CD14-positive monocyte (primary cell): Measurements from ENCODE around the gene TNFRSF13B. TPM values are rescaled to one million over a fixed set of nuclear protein-coding genes. Genes with fewer than 3 reads are reported as not detected.

Source experiments
- DNase-seq, 3 donors: peaks; one replicate each; pipeline ENCODE4 v3.0.0-alpha.2; 2011 to 2022
- H2AFZ ChIP-seq: 2 replicates; pipeline ENCODE4 v1.6.0; 2012; ENCODE audit warnings: mild to moderate bottlenecking, low read depth, low read length, inconsistent platforms; ENCODE audit not compliant: insufficient read depth, poor library complexity, severe bottlenecking
- H3K27ac ChIP-seq, 2 donors: 1 replicate in 1 of 2; 2 replicates in 1 of 2; pipeline ENCODE4 v1.5.1; 2012 to 2013; ENCODE audit warnings: low read length in 2 of 2, control low read depth in 1 of 2, inconsistent platforms in 1 of 2, low read depth in 1 of 2, mild to moderate bottlenecking in 1 of 2
- H3K27me3 ChIP-seq, 2 donors: one replicate each; pipeline versions ENCODE4 v1.6.0 to v1.6.1; 2011 to 2013; ENCODE audit warnings: low read length in 2 of 2; ENCODE audit not compliant: control insufficient read depth in 2 of 2, insufficient read depth in 2 of 2
- H3K36me3 ChIP-seq, 2 donors: replicated peaks in 1 of 2; 1 replicate in 1 of 2; 2 replicates in 1 of 2; pipeline versions ENCODE4 v1.5.1 to v1.6.1; 2012 to 2013; ENCODE audit warnings: low read length in 2 of 2, control low read depth in 1 of 2, inconsistent platforms in 1 of 2, mild to moderate bottlenecking in 1 of 2; ENCODE audit not compliant: insufficient read depth in 2 of 2, control insufficient read depth in 1 of 2
- H3K4me1 ChIP-seq, 2 donors: 1 replicate in 1 of 2; 2 replicates in 1 of 2; pipeline versions ENCODE4 v1.5.1 to v1.6.1; 2012 to 2013; ENCODE audit warnings: low read length in 2 of 2, control low read depth in 1 of 2, inconsistent platforms in 1 of 2, mild to moderate bottlenecking in 1 of 2, moderate library complexity in 1 of 2; ENCODE audit not compliant: insufficient read depth in 2 of 2, control insufficient read depth in 1 of 2
- H3K4me2 ChIP-seq: replicated peaks from 2 replicates; pipeline ENCODE3; 2012; ENCODE audit warnings: low read length, moderate library complexity, mild to moderate bottlenecking; ENCODE audit not compliant: poor library complexity, severe bottlenecking; ENCODE audit errors: extremely low read depth
- H3K4me3 ChIP-seq, 3 experiments: fragments of 200-600 bp in 1 of 3; sonication (generic) in 1 of 3; replicated peaks in 1 of 3; 1 replicate in 2 of 3; 2 replicates in 1 of 3; pipeline ENCODE4 v1.5.1; 2011 to 2013; ENCODE audit warnings: low read length in 3 of 3, mild to moderate bottlenecking in 3 of 3, control low read depth in 2 of 3, low read depth in 2 of 3, inconsistent platforms in 1 of 3, moderate library complexity in 1 of 3
- H3K79me2 ChIP-seq: 2 replicates; pipeline ENCODE4 v1.6.0; 2012; ENCODE audit warnings: mild to moderate bottlenecking, control low read depth, inconsistent platforms, low read length, moderate library complexity; ENCODE audit not compliant: insufficient read depth
- H3K9ac ChIP-seq: 2 replicates; pipeline ENCODE4 v1.6.0; 2017; ENCODE audit warnings: low read length, mild to moderate bottlenecking; ENCODE audit not compliant: insufficient read depth, poor library complexity, severe bottlenecking
- H3K9me3 ChIP-seq, 2 donors: replicated peaks in 1 of 2; 1 replicate in 1 of 2; 2 replicates in 1 of 2; pipeline versions ENCODE4 v1.5.1 to v1.6.1; 2012 to 2013; ENCODE audit warnings: low read length in 2 of 2, control low read depth in 1 of 2; ENCODE audit not compliant: control insufficient read depth in 1 of 2, insufficient read depth in 1 of 2
- H4K20me1 ChIP-seq: 2 replicates; pipeline ENCODE4 v1.6.0; 2012; ENCODE audit warnings: mild to moderate bottlenecking, low read length, control low read depth, moderate library complexity; ENCODE audit not compliant: insufficient read depth
- H3K27ac Mint-ChIP-seq, 7 donors: one replicate each; pipeline ENCODE4 v1.8.0; 2020; ENCODE audit warnings: mild to moderate bottlenecking in 7 of 7, mixed read lengths in 7 of 7, moderate library complexity in 6 of 7, inconsistent platforms in 2 of 7
- H3K27me3 Mint-ChIP-seq, 3 donors: one replicate each; pipeline ENCODE4 v1.8.0; 2021 to 2022; ENCODE audit warnings: low read depth in 3 of 3, mild to moderate bottlenecking in 3 of 3, mixed read lengths in 3 of 3, moderate library complexity in 3 of 3, inconsistent platforms in 1 of 3
- H3K36me3 Mint-ChIP-seq, 2 donors: one replicate each; pipeline ENCODE4 v1.8.0; 2020; ENCODE audit warnings: mixed read lengths in 2 of 2, inconsistent platforms in 1 of 2, mild to moderate bottlenecking in 1 of 2
- H3K4me1 Mint-ChIP-seq: one replicate; pipeline ENCODE4 v1.8.0; 2020; ENCODE audit warnings: mild to moderate bottlenecking, mixed read lengths
- H3K4me3 Mint-ChIP-seq, 2 donors: one replicate each; pipeline ENCODE4 v1.8.0; 2020; ENCODE audit warnings: mild to moderate bottlenecking in 2 of 2, mixed read lengths in 2 of 2, moderate library complexity in 1 of 2
- H3K9me3 Mint-ChIP-seq, 7 donors: one replicate each; pipeline ENCODE4 v1.8.0; 2020 to 2022; ENCODE audit warnings: mixed read lengths in 7 of 7, mild to moderate bottlenecking in 6 of 7, moderate library complexity in 6 of 7, inconsistent platforms in 2 of 7
- CTCF ChIP-seq: fragments of 200-600 bp; IDR thresholded peaks from one replicate; pipeline ENCODE4 v1.8.0; 2022; ENCODE audit warnings: antibody characterized with exemption, mild to moderate bottlenecking
- WGBS: methylation state at CpG from one replicate; pipeline ENCODE4 v1.1.5; 2013; ENCODE audit warnings: missing lambda C conversion rate; ENCODE audit not compliant: insufficient coverage; 5-methylcytosine and 5-hydroxymethylcytosine counted together
- intact Hi-C, 2 donors: fragments of 100-400 bp; cut with micrococcal nuclease; formaldehyde crosslinking; loops; one replicate each; pipeline versions ENCODE4 v1.15.0 to v1.15.1; 2023
- polyA plus RNA-seq, 3 donors: library from polyadenylated mRNA; depleted of rRNA in 1 of 3; unstranded in 2 of 3; stranded (reverse) in 1 of 3; fragments of 300-500 nt in 2 of 3; fragments of >200 nt in 1 of 3; fragmentation: Illumina TruSeq in 2 of 3; gene quantifications; 1 replicate in 2 of 3; 2 replicates in 1 of 3; pipeline ENCODE4 v1.2.3, GENCODE V29; 2012 to 2021

TNFRSF13B gene
- polyA plus RNA-seq, 3 donors = 0.21 to 0.47 TPM; not detected in 1

DNA sequence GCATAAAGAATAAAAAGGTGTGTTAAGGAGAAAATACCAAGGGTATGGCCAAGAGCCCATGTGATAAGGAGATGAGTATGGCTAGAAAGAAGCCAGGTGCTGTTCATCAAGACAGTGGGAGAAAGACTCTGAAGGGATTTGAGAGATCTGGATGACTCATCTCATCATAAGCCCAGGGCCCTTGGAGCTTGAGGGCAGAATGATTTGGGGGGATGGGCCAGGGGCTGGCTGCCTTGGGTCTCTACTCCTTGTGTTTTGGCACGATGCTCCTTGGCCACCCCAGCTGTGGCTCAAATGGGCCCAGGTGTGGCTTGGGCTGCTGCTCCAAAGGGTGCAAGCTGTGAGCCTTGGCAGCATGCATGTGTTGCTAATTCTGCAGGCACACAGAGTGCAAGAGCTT lies 14.5 kb upstream of the TNFRSF13B start:
- Histone ChIP-seq H3K27me3 (no peaks in the 10 kb centered on the region), H3K27ac (no peak overlapping the region), H3K4me2 (no peak overlapping the region), H4K20me1 (no peaks in the 10 kb centered on the region), H3K9ac (no peak overlapping the region), H2AFZ (no peak overlapping the region), H3K4me3 (no peak overlapping the region), H3K79me2 (no peaks in the 10 kb centered on the region), H3K36me3 (no peaks in the 10 kb centered on the region), H3K4me1 (peaks cover 35 to 44% of the 10 kb centered on the region in 2 donors), H3K9me3 (no peaks in the 10 kb centered on the region)
- DNase-seq = no peak
- 100% methylated on average over 1 of the region's 1 CpG for WGBS
- TF ChIP-seq CTCF = no peak
- Mint-ChIP-seq H3K9me3 (no peaks in the 10 kb centered on the region), H3K27ac (no peak overlapping the region), H3K27me3 (peaks cover 0 to 3% (median 1%) of the 10 kb centered on the region in 3 donors), H3K4me3 (no peak overlapping the region), H3K36me3 (peaks cover 0 to 1% of the 10 kb centered on the region in 2 donors), H3K4me1 (peaks cover 40% of the 10 kb centered on the region)
- intact Hi-C loops = no loop called here

DNA sequence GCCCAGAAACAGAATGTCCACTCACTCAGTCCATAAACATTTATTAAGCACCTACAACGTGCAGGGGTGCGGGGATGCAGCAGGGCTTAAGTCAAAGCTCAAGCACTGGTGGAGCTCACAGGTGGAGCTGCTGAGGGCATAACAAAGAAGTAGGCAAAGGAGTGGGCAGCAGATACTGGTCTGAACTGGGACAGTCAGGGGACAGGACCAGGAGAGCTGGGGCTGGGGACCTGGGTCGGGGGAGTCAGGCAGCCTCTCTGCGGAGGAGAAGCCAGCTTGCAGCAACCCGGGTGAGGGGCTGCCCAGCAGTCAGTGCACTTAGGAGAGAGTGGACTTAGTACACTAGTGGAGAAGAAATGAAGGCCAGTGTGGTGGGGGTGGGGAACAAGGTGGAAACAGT lies 10.0 kb upstream of the TNFRSF13B start:
- Histone ChIP-seq H3K27ac (no peak overlapping the region), H3K4me3 (no peak overlapping the region), H3K36me3 (no peaks in the 10 kb centered on the region), H3K27me3 (no peaks in the 10 kb centered on the region), H3K4me1 (peaks cover 2 to 3% of the 10 kb centered on the region in 2 donors), H3K79me2 (no peaks in the 10 kb centered on the region), H3K4me2 (no peak overlapping the region), H3K9ac (no peak overlapping the region), H3K9me3 (no peaks in the 10 kb centered on the region), H4K20me1 (no peaks in the 10 kb centered on the region), H2AFZ (no peak overlapping the region)
- intact Hi-C loops = no loop called here
- no peaks in the 10 kb centered on the region for H3K36me3 Mint-ChIP-seq
- H3K27ac Mint-ChIP-seq = no peak overlapping the region
- no peak overlapping the region for H3K4me3 Mint-ChIP-seq
- WGBS = 93% methylated on average over 2 of the region's 5 CpGs
- no peak for TF ChIP-seq CTCF
- peaks cover 4% of the 10 kb centered on the region for H3K4me1 Mint-ChIP-seq
- H3K27me3 Mint-ChIP-seq = peaks cover 1 to 3% (median 1%) of the 10 kb centered on the region in 3 donors
- peaks cover 0 to 2% (median 0%) of the 10 kb centered on the region in 7 donors for H3K9me3 Mint-ChIP-seq
- DNase-seq = no peak
